ENCODE measurements around the gene LBP.
"Not testable (repeated sequence)": the region's sequence is repeated elsewhere in the genome, so short reads cannot be mapped to it uniquely, and the experiment has no call there.

Gene LBP

GRCh38 chr20:38321959-38322598, 24.2 kb upstream of the LBP start:
- DNase-seq: peak; percentile 67 to 69

- DNase-seq: no peak
Measured at GRCh38 chr20:38324159-38324558, 22.1 kb upstream of the LBP start.

- DNase-seq: no peak
Measured at GRCh38 chr20:38325167-38325566, 21.1 kb upstream of the LBP start.

- no peak for DNase-seq
Measured at GRCh38 chr20:38325905-38326304, 20.4 kb upstream of the LBP start.

- no peak for DNase-seq
Measured at GRCh38 chr20:38326309-38326708, 20.0 kb upstream of the LBP start.

- no peak for DNase-seq
Measured at GRCh38 chr20:38330638-38331037, 15.6 kb upstream of the LBP start.

GRCh38 chr20:38331245-38331644, 15.0 kb upstream of the LBP start:
- DNase-seq: no peak

GRCh38 chr20:38331814-38332213, 14.5 kb upstream of the LBP start:
- DNase-seq: no peak

- DNase-seq: no peak
Measured at GRCh38 chr20:38334016-38334415, 12.3 kb upstream of the LBP start.

- DNase-seq: no peak
Measured at GRCh38 chr20:38336726-38337125, 9.6 kb upstream of the LBP start.

- no peak for DNase-seq
Measured at GRCh38 chr20:38337561-38338140, 8.6 kb upstream of the LBP start.

GRCh38 chr20:38338849-38339520, 7.3 kb upstream of the LBP start:
- peak in 1 of 2 experiments; percentile 14 for DNase-seq

- not testable (repeated sequence) for DNase-seq
Measured at GRCh38 chr20:38339521-38339896, 6.8 kb upstream of the LBP start.

- DNase-seq: no peak
Measured at GRCh38 chr20:38339997-38340396, 6.3 kb upstream of the LBP start.

- no peak for DNase-seq
Measured at GRCh38 chr20:38340693-38341092, 5.6 kb upstream of the LBP start.

- DNase-seq: no peak
Measured at GRCh38 chr20:38342216-38342615, 4.1 kb upstream of the LBP start.

GRCh38 chr20:38342713-38343310, 3.5 kb upstream of the LBP start:
- no peak for DNase-seq

GRCh38 chr20:38343311-38344106, 2.8 kb upstream of the LBP start:
- no peak for DNase-seq

GRCh38 chr20:38344107-38344701, 2.1 kb upstream of the LBP start:
- DNase-seq: no peak

- no peak for DNase-seq
Measured at GRCh38 chr20:38345643-38346042, 639 bp upstream of the LBP start.

- no peak for DNase-seq
Measured at GRCh38 chr20:38346741-38347140, 459 bp downstream of the LBP start.

- no peak for DNase-seq
Measured at GRCh38 chr20:38349856-38350255, 3.6 kb downstream of the LBP start.
